ENCODE data around the gene BOD1L1.

BOD1L1 gene

DNA sequence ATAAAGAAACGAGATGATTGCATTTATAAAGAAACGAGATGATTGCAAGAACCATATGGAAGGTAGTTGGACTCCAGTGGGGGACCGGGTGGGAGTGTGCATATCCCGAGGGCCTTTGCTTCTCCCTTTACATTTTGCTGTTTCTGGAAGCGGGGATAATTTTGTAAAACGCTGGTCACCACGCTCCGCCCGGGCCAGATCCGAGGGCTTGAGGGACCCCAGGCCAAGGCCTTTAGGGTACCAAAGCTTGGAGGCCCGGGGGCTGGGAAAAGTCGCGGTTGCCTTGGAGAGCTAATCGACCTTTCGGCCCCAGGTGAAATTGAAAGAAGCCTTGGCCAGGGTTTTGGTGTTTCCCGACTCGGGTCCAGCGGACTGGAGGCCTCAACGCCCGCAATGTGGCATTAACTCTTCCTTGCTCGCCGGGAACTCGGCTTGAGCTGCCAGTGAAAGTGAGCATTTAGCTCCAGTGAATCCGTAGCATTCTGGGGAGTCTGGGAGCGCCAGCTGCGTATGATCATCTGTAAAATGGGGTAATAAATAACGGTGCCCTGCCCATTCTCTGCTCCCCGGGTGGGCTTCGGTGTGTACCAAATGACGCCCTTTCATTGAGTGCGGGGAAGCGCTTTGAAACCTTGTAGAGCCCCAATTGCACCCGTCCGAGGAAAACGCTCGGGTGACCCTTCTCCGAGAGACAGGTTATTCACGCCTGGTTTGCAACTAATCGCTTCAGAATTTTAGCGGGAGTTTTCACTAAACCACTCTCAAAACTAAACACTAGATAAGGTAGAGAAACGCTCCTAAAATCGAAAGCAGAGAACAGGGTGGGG, 87.7 kb downstream of the BOD1L1 start:
- FAIRE-seq (no peak), DNase-seq (ENCODE audit: insufficient read length, low spot score) (no peak)
- TF ChIP-seq, protein P1, sequence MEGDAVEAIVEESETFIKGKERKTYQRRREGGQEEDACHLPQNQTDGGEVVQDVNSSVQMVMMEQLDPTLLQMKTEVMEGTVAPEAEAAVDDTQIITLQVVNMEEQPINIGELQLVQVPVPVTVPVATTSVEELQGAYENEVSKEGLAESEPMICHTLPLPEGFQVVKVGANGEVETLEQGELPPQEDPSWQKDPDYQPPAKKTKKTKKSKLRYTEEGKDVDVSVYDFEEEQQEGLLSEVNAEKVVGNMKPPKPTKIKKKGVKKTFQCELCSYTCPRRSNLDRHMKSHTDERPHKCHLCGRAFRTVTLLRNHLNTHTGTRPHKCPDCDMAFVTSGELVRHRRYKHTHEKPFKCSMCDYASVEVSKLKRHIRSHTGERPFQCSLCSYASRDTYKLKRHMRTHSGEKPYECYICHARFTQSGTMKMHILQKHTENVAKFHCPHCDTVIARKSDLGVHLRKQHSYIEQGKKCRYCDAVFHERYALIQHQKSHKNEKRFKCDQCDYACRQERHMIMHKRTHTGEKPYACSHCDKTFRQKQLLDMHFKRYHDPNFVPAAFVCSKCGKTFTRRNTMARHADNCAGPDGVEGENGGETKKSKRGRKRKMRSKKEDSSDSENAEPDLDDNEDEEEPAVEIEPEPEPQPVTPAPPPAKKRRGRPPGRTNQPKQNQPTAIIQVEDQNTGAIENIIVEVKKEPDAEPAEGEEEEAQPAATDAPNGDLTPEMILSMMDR (IDR thresholded peaks at IDR 0.05; ENCODE audit: insufficient read depth, missing control alignments), result no peak

DNA sequence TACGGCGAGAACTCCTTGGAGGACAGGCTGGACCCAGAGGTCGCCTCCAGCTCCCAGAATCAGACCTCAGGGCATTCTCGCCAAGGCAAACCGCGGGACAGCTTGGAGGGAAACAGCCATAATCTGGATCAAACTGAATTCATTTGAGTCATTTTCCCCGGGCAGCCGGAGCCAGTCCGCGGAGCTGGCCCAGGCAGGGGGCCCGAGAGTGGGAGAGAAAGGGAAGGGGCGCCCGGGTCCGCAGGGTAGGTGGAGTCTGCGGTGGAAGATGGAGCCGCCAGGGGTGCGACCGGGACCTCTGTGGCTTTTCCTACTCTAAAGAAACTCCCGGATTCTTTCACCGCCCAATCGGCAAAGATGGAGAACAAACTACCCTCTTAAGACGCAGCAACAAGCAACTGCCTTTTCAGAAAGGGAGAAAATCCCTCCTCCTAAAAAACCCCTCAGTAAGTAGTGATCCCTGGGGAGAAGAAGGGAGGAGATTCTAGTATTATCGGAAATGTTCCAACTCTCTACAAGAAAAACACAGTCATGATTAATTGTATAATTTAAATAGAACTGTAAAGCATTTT, 88.4 kb downstream of the BOD1L1 start:
- DNase-seq (ENCODE audit: insufficient read length, low spot score), result no peak
- TF ChIP-seq, protein P1 (IDR thresholded peaks at IDR 0.05; ENCODE audit: insufficient read depth, missing control alignments), result no peak
- no peak for FAIRE-seq

DNA sequence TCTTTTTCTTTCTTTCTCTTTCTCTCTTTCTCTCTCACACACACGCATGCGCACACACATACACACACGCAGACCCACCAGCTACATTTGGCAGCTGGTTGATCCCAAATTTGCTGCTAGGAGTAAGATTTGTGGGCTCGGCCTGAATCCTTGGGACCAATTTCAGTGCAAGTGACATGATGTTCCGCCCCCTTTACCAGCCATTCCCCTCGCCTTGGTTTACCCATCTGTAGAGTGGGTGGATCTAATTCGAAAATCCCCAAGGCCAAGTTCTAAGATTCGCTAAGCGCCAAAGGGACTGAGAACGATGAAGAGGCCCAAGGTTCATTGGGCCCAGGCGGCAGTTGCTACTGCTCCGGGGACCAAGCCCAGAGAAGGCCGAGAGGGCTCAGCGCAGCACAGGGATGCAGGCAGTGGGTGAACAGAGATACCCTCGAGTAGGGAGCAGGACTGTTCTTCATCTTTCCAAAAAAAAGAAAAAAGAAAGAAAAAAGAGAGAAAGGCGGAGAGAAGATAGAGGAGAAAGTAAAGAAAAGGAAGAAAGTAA, 89.0 kb downstream of the BOD1L1 start:
- TF ChIP-seq, protein P1 (IDR thresholded peaks at IDR 0.05; ENCODE audit: insufficient read depth, missing control alignments), result no peak
- DNase-seq (ENCODE audit: insufficient read length, low spot score), result no peak
- FAIRE-seq, result no peak

DNA sequence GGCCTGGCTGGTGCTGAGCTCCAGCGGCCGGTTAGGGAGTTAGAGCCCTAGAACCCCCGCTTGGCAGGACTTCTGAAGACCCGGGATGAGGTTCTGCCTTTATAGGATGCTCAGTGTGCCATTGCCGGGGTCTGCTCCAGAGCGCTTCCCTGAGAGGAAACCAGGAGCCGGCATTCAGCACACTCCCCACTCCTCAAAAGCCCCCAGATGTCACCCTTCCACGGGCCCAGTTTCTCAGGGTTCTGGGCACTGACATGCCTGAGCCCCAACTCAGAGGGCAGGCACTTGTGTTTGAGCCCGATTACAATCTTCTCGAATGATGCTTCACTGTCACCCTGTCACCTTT, 89.7 kb downstream of the BOD1L1 start:
- TF ChIP-seq, protein P1 (IDR thresholded peaks at IDR 0.05; ENCODE audit: insufficient read depth, missing control alignments), result no peak
- DNase-seq (ENCODE audit: insufficient read length, low spot score) (no peak), FAIRE-seq (no peak)

DNA sequence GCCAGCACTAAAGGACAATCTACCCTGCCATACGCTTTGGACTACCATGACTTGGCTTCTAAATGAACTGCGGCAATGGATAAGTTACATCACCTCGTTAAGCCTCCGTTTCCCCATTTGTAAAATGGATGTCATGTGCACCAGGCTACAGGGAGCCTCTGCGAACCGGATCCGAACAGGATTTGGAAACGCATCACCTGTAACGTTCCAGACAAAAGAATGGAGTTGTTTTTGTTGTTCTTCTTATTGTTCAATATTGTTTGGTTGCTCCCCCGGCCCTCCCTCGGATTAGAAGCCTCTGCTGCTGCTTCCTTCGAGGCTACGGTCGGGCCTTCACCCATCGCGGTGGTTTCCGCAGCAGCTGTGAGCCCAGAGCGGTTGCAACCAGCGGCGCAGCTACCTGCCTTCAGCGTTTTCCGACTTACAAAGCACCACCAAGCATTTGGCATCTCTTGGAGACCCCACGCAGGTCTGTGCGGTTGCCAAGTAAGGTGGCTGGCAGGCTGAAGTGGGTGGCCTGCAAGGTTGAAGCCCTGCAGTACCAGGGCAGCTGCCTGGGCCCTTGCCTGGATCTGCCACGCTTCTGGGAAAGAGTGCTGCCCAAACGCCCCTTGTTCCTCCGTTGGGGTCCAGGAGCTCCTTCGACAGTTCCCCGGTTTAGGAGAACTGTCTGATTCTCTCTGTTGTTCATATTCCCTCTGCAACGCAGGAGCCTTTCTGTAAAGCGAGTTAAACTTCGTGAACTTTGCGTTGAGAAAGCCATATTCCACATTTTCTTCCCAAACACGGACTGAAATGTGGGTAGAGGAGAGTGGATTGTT, 90.3 kb downstream of the BOD1L1 start:
- TF ChIP-seq, protein P1 (IDR thresholded peaks at IDR 0.05; ENCODE audit: insufficient read depth, missing control alignments), result no peak
- no peak for DNase-seq (ENCODE audit: insufficient read length, low spot score)
- no peak for FAIRE-seq

GRCh38 chr4:13536607-13537006, 90.9 kb downstream of the BOD1L1 start:
- no peak for FAIRE-seq
- TF ChIP-seq, protein P1 (IDR thresholded peaks at IDR 0.05; ENCODE audit: insufficient read depth, missing control alignments), result no peak

More at GRCh38 chr4:13536607-13537006, 90.9 kb downstream of the BOD1L1 start:
- no peak for DNase-seq (ENCODE audit: insufficient read length, low spot score)

Data from D721Med (cell line).